ENCODE measurements around the gene DRD5.

GRCh38 chr4:9764155-9764696, 17.2 kb upstream of the DRD5 start:
- TF ChIP-seq EZH2 (IDR thresholded peaks at IDR 0.05; ENCODE audit: insufficient read depth, low read length): no peak
- TF ChIP-seq CTCF (IDR thresholded peaks at IDR 0.05; ENCODE audit: insufficient read depth, low read depth, low read length): no peak
